Activated CD4-positive, alpha-beta T cell treated with anti-CD3 and anti-CD28 coated beads for 36 hours (primary cell): ENCODE results near the gene CHRNB2. TPM values are rescaled to one million over a fixed set of nuclear protein-coding genes. Genes with fewer than 3 reads are reported as not detected.

Experiments used
- ATAC-seq: fragments of 200-7000 bp; cut with Tn5 transposase; one replicate; pipeline ENCODE4 v1.10.0; 2021; ENCODE audit warnings: mild to moderate bottlenecking, moderate library complexity
- CTCF ChIA-PET: fragments of 350-600 bp; sonication (Branson Sonifier 250); formaldehyde crosslinking; loops from one replicate; lab custom pipeline; 2021; ENCODE audit warnings: antibody characterized with exemption; lab: Charles Lee
- POLR2A ChIA-PET: fragments of 350-600 bp; sonication (Branson Sonifier 250); formaldehyde crosslinking; loops from one replicate; lab custom pipeline; 2021; ENCODE audit warnings: antibody characterized with exemption, inconsistent platforms; lab: Charles Lee
- DNase-seq: peaks from one replicate; pipeline ENCODE4 v3.0.0-alpha.2; 2020
- H3K27ac Mint-ChIP-seq: one replicate; pipeline ENCODE4 v1.8.0; 2021; ENCODE audit warnings: mixed read lengths
- H3K27me3 Mint-ChIP-seq: one replicate; pipeline ENCODE4 v1.8.0; 2021; ENCODE audit warnings: mixed read lengths
- H3K36me3 Mint-ChIP-seq: one replicate; pipeline ENCODE4 v1.8.0; 2021; ENCODE audit warnings: low read depth, mixed read lengths
- H3K4me1 Mint-ChIP-seq: one replicate; pipeline ENCODE4 v1.8.0; 2021; ENCODE audit warnings: mixed read lengths
- H3K4me3 Mint-ChIP-seq: one replicate; pipeline ENCODE4 v1.8.0; 2021; ENCODE audit warnings: mild to moderate bottlenecking, moderate library complexity, mixed read lengths
- H3K9me3 Mint-ChIP-seq: one replicate; pipeline ENCODE4 v1.8.0; 2021; ENCODE audit warnings: low read depth, mixed read lengths
- intact Hi-C, 2 experiments: fragments of 100-400 bp; cut with DNase I in 1 of 2; cut with micrococcal nuclease in 1 of 2; formaldehyde crosslinking; loops; one replicate each; pipeline versions ENCODE4 v1.14.2 to v1.15.1; 2022 to 2024; cut with DNase I, micrococcal nuclease
- total RNA-seq, 2 experiments: library from RNA; stranded (reverse); gene quantifications; one replicate each; pipeline ENCODE4 v1.2.3, GENCODE V29; 2021

The CHRNB2 gene
- total RNA-seq, 2 experiments from 2014 or later = 0.07 TPM; not detected in 1

- no peak overlapping the region for H3K27ac Mint-ChIP-seq
- intact Hi-C loops = no loop called here
- H3K9me3 Mint-ChIP-seq = no peaks in the 10 kb centered on the region
- no peak overlapping the region for H3K4me3 Mint-ChIP-seq
- DNase-seq (no peak), ATAC-seq (peak; percentile 71)
- POLR2A ChIA-PET = interaction anchor here (0.6 to 0.9 kb wide), 3 partner anchors 8 to 238 kb away, joined by 3 to 4 read pairs (median 3); no protein-coding TSS in a partner anchor
- CTCF ChIA-PET = interaction anchor here (0.6 to 1.1 kb wide), 3 partner anchors 70 to 631 kb away, joined by 3 to 4 read pairs (median 3); partner anchors contain the start of gene ADAM15
- peaks cover 69% of the 10 kb centered on the region for H3K36me3 Mint-ChIP-seq
- H3K4me1 Mint-ChIP-seq = peaks cover 19% of the 10 kb centered on the region
- no peaks in the 10 kb centered on the region for H3K27me3 Mint-ChIP-seq
Measured at GRCh38 chr1:154595621-154596020, 28.0 kb downstream of the CHRNB2 start.

GRCh38 chr1:154598871-154599635, 31.5 kb downstream of the CHRNB2 start:
- POLR2A ChIA-PET = no interaction called here
- Mint-ChIP-seq H3K36me3 (peaks cover 71% of the 10 kb centered on the region), H3K27me3 (no peaks in the 10 kb centered on the region), H3K9me3 (no peaks in the 10 kb centered on the region), H3K4me1 (peaks cover 45% of the 10 kb centered on the region), H3K27ac (peak overlapping the region; percentile 58), H3K4me3 (no peak overlapping the region)
- CTCF ChIA-PET = interaction anchor here (0.5 to 1.5 kb wide), 7 partner anchors 11 to 1357 kb away, joined by 3 to 6 read pairs (median 4); no protein-coding TSS in a partner anchor
- ATAC-seq (peak; percentile 16), DNase-seq (no peak)
- intact Hi-C loops = no loop called here

DNA sequence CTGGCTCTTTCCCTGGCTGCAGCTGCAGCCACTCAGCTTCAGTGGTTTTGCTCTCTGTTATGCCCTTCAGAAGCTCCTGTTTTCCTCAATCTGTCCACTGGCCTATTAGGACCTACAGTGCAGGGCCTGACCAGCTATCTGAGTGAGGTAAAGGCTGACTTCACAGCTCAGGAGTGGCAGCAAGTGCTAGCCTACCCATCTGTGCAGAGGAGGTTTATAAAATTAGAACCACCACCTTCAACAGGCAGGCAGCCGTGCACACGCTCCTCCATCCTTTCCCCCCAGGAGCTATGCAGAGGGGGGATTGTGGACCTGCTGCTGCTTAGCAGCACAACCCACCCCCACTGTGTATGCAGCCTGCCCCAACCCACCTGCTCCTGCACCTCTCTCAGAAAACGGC, 32.1 kb downstream of the CHRNB2 start:
- peaks cover 51% of the 10 kb centered on the region for H3K4me1 Mint-ChIP-seq
- DNase-seq (no peak), ATAC-seq (no peak)
- no peak overlapping the region for H3K4me3 Mint-ChIP-seq
- H3K27ac Mint-ChIP-seq = peak overlapping the region; percentile 17
- no peaks in the 10 kb centered on the region for H3K27me3 Mint-ChIP-seq
- POLR2A ChIA-PET = no interaction called here
- no peaks in the 10 kb centered on the region for H3K9me3 Mint-ChIP-seq
- intact Hi-C loops = no loop called here
- H3K36me3 Mint-ChIP-seq = peaks cover 71% of the 10 kb centered on the region
- CTCF ChIA-PET = interaction anchor here (0.5 to 1.5 kb wide), 6 partner anchors 10 to 1357 kb away, joined by 3 to 6 read pairs (median 4); no protein-coding TSS in a partner anchor

- Mint-ChIP-seq H3K27ac (peak overlapping the region; percentile 71), H3K27me3 (no peaks in the 10 kb centered on the region), H3K36me3 (peaks cover 72% of the 10 kb centered on the region), H3K4me3 (no peak overlapping the region), H3K4me1 (peaks cover 70% of the 10 kb centered on the region), H3K9me3 (no peaks in the 10 kb centered on the region)
- POLR2A ChIA-PET = interaction anchor here (0.9 kb wide), 1 partner anchor 8 kb away, joined by 4 read pairs; no protein-coding TSS in a partner anchor
- DNase-seq = no peak
- CTCF ChIA-PET = interaction anchor here (0.6 to 1.1 kb wide), 2 partner anchors 134 to 158 kb away, joined by 3 read pairs; no protein-coding TSS in a partner anchor
- ATAC-seq = no peak
- intact Hi-C loops = no loop called here
Measured at GRCh38 chr1:154603317-154603716, 35.7 kb downstream of the CHRNB2 start.

DNA sequence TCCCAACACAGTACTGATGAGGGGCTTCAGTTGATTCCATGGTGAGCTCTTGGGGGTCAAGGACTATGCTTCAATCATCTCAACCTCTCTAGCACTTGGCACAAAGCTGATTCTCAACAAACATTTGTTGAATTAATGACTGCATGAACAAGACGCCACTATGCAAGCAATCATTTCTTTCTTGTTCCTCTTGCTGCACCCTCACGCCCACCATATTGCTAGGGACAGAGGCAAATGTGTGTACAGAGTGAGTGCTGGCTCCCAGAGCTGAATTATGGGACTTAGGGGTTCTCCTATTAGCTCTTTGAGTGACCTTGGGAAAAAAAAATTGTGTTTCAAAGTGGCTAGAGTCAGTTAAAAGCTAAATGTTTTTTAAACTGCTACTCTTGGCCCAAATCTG, 38.0 kb downstream of the CHRNB2 start:
- peaks cover 65% of the 10 kb centered on the region for H3K36me3 Mint-ChIP-seq
- POLR2A ChIA-PET = interaction anchor here (0.6 to 1.3 kb wide), 4 partner anchors 21 to 365 kb away, joined by 3 to 4 read pairs (median 3); partner anchors contain the start of gene SHC1
- intact Hi-C loops = loop anchor here (5.0 kb wide), 3 partner anchors 108 to 1058 kb away; partner anchors contain the start of genes IL6R (in 1 of the 2), S100A3 (in 1 of the 2) and S100A4 (in 1 of the 2)
- H3K27me3 Mint-ChIP-seq = no peaks in the 10 kb centered on the region
- DNase-seq = no peak
- peaks cover 72% of the 10 kb centered on the region for H3K4me1 Mint-ChIP-seq
- peak overlapping the region; percentile 82 for H3K27ac Mint-ChIP-seq
- no peaks in the 10 kb centered on the region for H3K9me3 Mint-ChIP-seq
- no peak for ATAC-seq
- CTCF ChIA-PET = interaction anchor here (0.6 to 2.6 kb wide), 9 partner anchors 13 to 456 kb away, joined by 3 to 10 read pairs (median 4); no protein-coding TSS in a partner anchor
- H3K4me3 Mint-ChIP-seq = peak overlapping the region; percentile 7

- Mint-ChIP-seq H3K36me3 (peaks cover 53% of the 10 kb centered on the region), H3K9me3 (no peaks in the 10 kb centered on the region), H3K27me3 (no peaks in the 10 kb centered on the region), H3K4me3 (peak overlapping the region; percentile 95), H3K4me1 (peaks cover 71% of the 10 kb centered on the region), H3K27ac (peak overlapping the region; percentile 99)
- ChIA-PET POLR2A (interaction anchor here (0.6 kb wide), 1 partner anchor 18 kb away, joined by 6 read pairs; no protein-coding TSS in a partner anchor), CTCF (interaction anchor here (0.5 to 2.6 kb wide), 6 partner anchors 15 to 115 kb away, joined by 3 to 9 read pairs (median 4); no protein-coding TSS in a partner anchor)
- intact Hi-C loops = loop anchor here (1.0 to 5.0 kb wide), 5 partner anchors 48 to 1060 kb away; partner anchors contain the start of genes GATAD2B (in 1 of the 2), IL6R (in 1 of the 2), S100A3 (in 1 of the 2) and S100A4 (in 1 of the 2)
- ATAC-seq (peak; percentile 1), DNase-seq (peak; percentile 31)
Measured at GRCh38 chr1:154607106-154607608, 39.6 kb downstream of the CHRNB2 start.

GRCh38 chr1:154607609-154608396, 40.2 kb downstream of the CHRNB2 start, which contains the start of gene ADAR:
ADAR (minus strand) TSS chr1:154608186; CDS start chr1:154608006, 180 bp downstream.
- Mint-ChIP-seq H3K4me1 (peaks cover 75% of the 10 kb centered on the region), H3K36me3 (peaks cover 47% of the 10 kb centered on the region), H3K27ac (peak within 1 kb of the TSS; percentile 99), H3K4me3 (peak within 1 kb of the TSS; percentile 95), H3K27me3 (no peaks in the 10 kb centered on the region), H3K9me3 (no peaks in the 10 kb centered on the region)
- CTCF ChIA-PET = interaction anchor here (1.0 kb wide), 1 partner anchor 19 kb away, joined by 4 read pairs; no protein-coding TSS in a partner anchor
- POLR2A ChIA-PET = interaction anchor here (1.0 kb wide), 1 partner anchor 16 kb away, joined by 3 read pairs; no protein-coding TSS in a partner anchor
- ATAC-seq (peak; percentile 69), DNase-seq (peak; percentile 95)
- intact Hi-C loops = loop anchor here (1.0 to 5.0 kb wide), 15 partner anchors 49 to 1061 kb away; partner anchors contain the start of genes CKS1B (in 1 of the 2), GATAD2B (in 1 of the 2), IL6R (in 1 of the 2) and PBXIP1 (in 1 of the 2)

- POLR2A ChIA-PET = interaction anchor here (1.0 kb wide), 1 partner anchor 15 kb away, joined by 3 read pairs; no protein-coding TSS in a partner anchor
Measured at GRCh38 chr1:154608397-154609270, 41.1 kb downstream of the CHRNB2 start.

More at GRCh38 chr1:154608397-154609270, 41.1 kb downstream of the CHRNB2 start:
- DNase-seq = peak; percentile 64
- ATAC-seq = no peak
- no peaks in the 10 kb centered on the region for H3K27me3 Mint-ChIP-seq
- intact Hi-C loops = loop anchor here (1.0 to 5.0 kb wide), 14 partner anchors 19 to 1061 kb away; partner anchors contain the start of genes CKS1B (in 1 of the 2), IL6R (in 1 of the 2), PBXIP1 (in 1 of the 2) and PMVK (in 1 of the 2)
- H3K4me1 Mint-ChIP-seq = peaks cover 68% of the 10 kb centered on the region
- CTCF ChIA-PET = interaction anchor here (0.6 to 2.4 kb wide), 4 partner anchors 9 to 347 kb away, joined by 3 to 18 read pairs (median 4); partner anchors contain the start of gene PBXIP1
- H3K27ac Mint-ChIP-seq = peak overlapping the region; percentile 99
- peak overlapping the region; percentile 95 for H3K4me3 Mint-ChIP-seq
- no peaks in the 10 kb centered on the region for H3K9me3 Mint-ChIP-seq
- peaks cover 42% of the 10 kb centered on the region for H3K36me3 Mint-ChIP-seq
